ENCODE measurements around the gene TNNT1.
A peak's percentile ranks its signal among the peaks of the same experiment; 100 is the strongest.

TNNT1 gene

DNA sequence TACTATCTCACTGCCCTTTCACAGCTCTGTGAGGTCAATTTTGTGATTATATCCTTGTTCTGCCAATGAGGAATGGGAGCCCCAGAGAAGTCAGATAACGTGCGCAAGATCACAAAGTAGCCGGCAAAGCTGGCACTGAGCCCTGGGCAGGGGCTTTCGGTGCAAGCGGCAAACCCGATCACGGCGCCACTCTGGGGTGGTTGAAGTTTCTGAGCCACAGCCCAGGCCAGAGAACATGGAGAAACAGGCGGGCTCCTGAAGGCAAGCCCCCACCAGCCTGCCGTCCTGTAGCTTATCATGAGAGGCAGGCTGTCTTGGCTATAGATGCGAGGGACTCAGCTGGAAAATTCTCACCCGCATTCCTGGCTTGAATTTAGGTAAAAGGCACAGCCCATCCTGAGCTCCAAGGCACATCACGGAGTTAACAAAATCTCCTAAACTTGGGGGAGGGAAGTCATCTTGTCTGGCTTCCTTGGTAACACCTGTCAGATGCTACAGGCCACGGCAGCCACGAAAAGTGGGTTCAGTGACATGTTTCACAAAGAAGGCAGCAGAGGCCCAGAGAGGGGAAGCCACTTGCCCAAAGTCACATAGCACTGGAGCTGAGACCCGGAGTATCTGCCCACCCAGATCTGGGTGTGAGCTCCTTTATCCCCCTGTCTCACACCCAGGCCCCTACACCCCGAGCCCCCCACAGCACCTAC is 12.5 kb downstream of the TNNT1 start:
- Histone ChIP-seq H3K9ac (ENCODE audit: low read depth, low read length) (no peak overlapping the region), H3K27ac (ENCODE audit: low read depth, low read length) (no peak overlapping the region), H3K27me3 (ENCODE audit: insufficient read depth, low read length) (no peaks in the 10 kb centered on the region), H3K4me3 (ENCODE audit: low read length) (no peak overlapping the region), H3K36me3 (ENCODE audit: insufficient read depth, low read length) (peaks cover 30% of the 10 kb centered on the region), H3K9me3 (ENCODE audit: insufficient read depth, low read depth, low read length) (no peaks in the 10 kb centered on the region), H3K4me1 (ENCODE audit: insufficient read depth, low read length) (peaks cover 3% of the 10 kb centered on the region; the same call in 1 of the 2 replicates)
- 96% methylated on average over 17 of the region's 17 CpGs for WGBS

DNA sequence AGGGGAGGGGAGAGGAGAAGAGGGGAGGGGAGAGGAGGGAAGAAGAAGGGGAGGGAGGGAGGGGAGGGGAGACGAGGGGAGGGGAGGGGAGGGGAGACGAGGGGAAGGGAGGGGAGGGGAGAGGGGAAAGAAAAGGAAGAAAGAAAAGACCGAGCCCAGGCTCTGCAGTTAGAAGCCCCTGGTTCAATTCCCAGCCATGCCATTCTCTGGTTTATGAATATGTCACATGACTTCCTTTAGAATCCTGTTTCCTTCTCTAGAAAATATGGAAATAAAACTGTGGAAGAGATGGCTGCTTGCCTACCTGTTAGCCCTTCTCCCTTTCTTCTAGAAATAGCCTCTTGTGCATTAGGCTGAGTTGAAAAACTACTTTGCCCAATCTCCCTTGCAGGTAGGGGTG is 14.3 kb downstream of the TNNT1 start:
- H3K4me3 ChIP-seq (ENCODE audit: low read length), result no peak overlapping the region
- H3K27me3 ChIP-seq (ENCODE audit: insufficient read depth, low read length), result no peaks in the 10 kb centered on the region
- 57% methylated on average over 1 of the region's 3 CpGs for WGBS

DNA sequence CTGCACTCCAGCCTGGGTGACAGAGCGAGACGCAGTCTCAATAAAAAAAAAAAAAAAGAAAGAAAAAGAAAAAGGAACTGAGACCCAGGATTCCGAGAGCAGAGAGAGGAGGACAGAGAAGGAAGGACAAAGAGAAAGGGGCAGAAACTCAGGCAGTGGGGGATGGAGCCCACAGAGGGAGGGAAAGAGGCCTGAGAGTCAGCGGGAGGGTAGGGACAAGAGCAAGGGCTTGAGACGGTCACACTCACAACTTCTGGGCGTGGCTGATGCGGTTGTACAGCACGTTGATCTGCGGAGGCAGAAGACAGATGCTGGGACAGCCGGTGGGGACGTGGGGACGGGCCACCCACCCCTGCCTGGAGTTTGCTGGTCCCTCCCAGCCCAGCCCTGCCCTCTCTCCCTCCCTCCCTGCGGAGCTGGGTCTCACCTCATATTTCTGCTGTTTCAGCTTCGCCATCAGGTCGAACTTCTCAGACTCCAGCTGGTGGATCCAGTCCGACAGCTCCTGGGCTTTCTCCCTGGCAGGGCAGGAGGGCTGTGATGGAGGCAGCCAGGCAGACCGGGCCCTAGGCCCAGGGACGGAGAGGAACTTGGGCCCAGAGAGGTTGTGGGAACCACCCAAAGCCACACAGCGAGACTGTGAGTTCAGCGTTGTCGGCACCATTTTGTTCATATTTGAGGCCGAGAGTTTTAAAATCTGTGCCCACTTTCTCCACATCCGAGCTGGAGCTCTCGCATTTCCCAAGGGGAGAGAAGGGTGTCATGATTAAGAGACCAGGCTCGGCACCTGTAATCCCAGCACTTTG is 15.2 kb downstream of the TNNT1 start:
- Histone ChIP-seq H3K4me1 (ENCODE audit: insufficient read depth, low read length) (no peaks in the 10 kb centered on the region), H3K27me3 (ENCODE audit: insufficient read depth, low read length) (no peaks in the 10 kb centered on the region), H3K9me3 (ENCODE audit: insufficient read depth, low read depth, low read length) (no peaks in the 10 kb centered on the region), H3K27ac (ENCODE audit: low read depth, low read length) (peak overlapping the region; percentile 35; the same call in 1 of the 2 replicates), H3K4me3 (ENCODE audit: low read length) (no peak overlapping the region), H3K36me3 (ENCODE audit: insufficient read depth, low read length) (peaks cover 26% of the 10 kb centered on the region), H3K9ac (ENCODE audit: low read depth, low read length) (no peak overlapping the region)
- WGBS, result 87% methylated on average over 25 of the region's 25 CpGs

More for the DNA sequence above, 14.3 kb downstream of the TNNT1 start:
- H3K27ac ChIP-seq (ENCODE audit: low read depth, low read length), result no peak overlapping the region
- peaks cover 30% of the 10 kb centered on the region for H3K36me3 ChIP-seq (ENCODE audit: insufficient read depth, low read length)
- H3K9ac ChIP-seq (ENCODE audit: low read depth, low read length), result no peak overlapping the region
- H3K9me3 ChIP-seq (ENCODE audit: insufficient read depth, low read depth, low read length), result no peaks in the 10 kb centered on the region
- no peaks in the 10 kb centered on the region for H3K4me1 ChIP-seq (ENCODE audit: insufficient read depth, low read length)

DNA sequence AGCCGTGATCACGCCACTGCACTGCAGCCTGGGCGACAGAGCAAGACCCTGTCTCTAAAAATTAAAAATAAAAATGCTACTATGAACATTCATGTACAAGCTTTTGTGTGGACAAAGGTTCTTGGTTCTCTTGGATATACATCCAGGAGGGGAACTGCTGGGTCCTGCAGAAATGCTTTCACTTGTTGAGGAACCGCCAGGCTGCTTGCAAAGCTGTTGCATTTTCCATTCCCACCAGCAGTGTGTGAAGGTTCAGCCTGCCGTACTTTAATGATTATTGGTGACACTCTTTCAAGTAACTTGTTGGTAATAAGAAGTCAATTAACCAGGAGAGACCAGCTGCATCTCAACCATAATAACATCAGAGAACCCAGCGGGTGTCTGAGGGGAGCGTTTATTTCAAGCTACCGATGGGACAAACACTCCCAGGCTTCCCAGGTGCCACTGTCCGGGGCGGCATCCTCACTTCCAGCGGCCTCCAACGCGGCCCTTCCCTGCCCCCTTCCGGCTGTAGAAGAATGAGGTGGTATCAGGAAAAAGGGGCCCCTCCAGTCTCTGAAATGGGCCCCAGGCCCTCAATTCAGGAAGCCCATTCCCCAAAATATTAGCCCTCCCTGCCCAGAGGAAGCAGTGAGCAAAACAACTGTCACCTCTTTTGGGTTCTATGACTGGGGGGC is 16.4 kb downstream of the TNNT1 start:
- 85% methylated on average over 14 of the region's 14 CpGs for WGBS
- Histone ChIP-seq H3K9me3 (ENCODE audit: insufficient read depth, low read depth, low read length) (no peaks in the 10 kb centered on the region), H3K36me3 (ENCODE audit: insufficient read depth, low read length) (peaks cover 26% of the 10 kb centered on the region), H3K4me1 (ENCODE audit: insufficient read depth, low read length) (no peaks in the 10 kb centered on the region), H3K9ac (ENCODE audit: low read depth, low read length) (no peak overlapping the region), H3K27me3 (ENCODE audit: insufficient read depth, low read length) (no peaks in the 10 kb centered on the region), H3K27ac (ENCODE audit: low read depth, low read length) (no peak overlapping the region), H3K4me3 (ENCODE audit: low read length) (no peak overlapping the region)

DNA sequence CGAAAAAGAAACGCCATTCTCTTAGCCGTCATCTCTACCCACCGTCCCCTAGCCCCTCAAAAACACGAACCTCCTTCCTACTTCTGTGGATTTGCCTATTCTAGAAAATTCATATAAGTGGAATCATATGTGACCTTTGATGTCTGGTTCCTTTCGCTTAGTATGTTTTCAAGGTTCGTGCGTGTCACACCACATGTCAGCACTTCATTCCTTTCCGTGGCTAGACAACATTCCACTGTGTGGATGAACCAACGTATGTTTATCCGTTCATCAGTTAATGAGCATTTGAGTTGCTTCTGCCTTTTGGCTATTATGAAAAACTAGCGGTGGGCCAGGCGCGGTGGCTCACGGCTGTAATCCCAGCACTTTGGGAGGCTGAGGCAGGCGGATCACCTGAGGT is 17.6 kb downstream of the TNNT1 start:
- Histone ChIP-seq H3K36me3 (ENCODE audit: insufficient read depth, low read length) (peaks cover 23% of the 10 kb centered on the region), H3K4me1 (ENCODE audit: insufficient read depth, low read length) (no peaks in the 10 kb centered on the region), H3K9ac (ENCODE audit: low read depth, low read length) (no peak overlapping the region), H3K27ac (ENCODE audit: low read depth, low read length) (no peak overlapping the region), H3K4me3 (ENCODE audit: low read length) (no peak overlapping the region), H3K27me3 (ENCODE audit: insufficient read depth, low read length) (no peaks in the 10 kb centered on the region), H3K9me3 (ENCODE audit: insufficient read depth, low read depth, low read length) (no peaks in the 10 kb centered on the region)
- WGBS, result 95% methylated on average over 16 of the region's 16 CpGs

DNA sequence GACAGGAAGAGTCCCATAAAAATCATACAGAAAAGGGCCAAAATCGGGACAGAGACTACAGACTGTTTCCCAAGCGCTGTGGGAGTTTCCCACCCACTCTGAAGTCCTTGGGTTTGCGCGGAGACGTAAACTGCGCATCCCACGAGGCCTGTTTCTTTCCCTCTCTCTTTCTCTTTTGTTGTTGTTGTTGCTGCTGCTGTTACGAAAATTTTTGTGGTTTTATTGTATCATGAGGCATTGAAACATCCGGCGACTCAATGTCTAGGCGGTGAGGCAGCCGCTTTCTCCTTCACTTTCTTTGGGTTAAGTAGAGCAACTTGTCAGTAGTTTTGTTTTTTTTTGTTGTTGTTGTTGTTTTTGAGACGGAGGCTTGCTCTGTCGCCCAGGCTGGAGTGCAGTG is 30.0 kb downstream of the TNNT1 start:
- Histone ChIP-seq H3K4me3 (ENCODE audit: low read length) (peak overlapping the region; percentile 82), H3K27me3 (ENCODE audit: insufficient read depth, low read length) (no peaks in the 10 kb centered on the region), H3K9ac (ENCODE audit: low read depth, low read length) (peak overlapping the region; percentile 56), H3K9me3 (ENCODE audit: insufficient read depth, low read depth, low read length) (no peaks in the 10 kb centered on the region), H3K36me3 (ENCODE audit: insufficient read depth, low read length) (no peaks in the 10 kb centered on the region), H3K27ac (ENCODE audit: low read depth, low read length) (no peak overlapping the region), H3K4me1 (ENCODE audit: insufficient read depth, low read length) (peaks cover 6% of the 10 kb centered on the region; the same call in 1 of the 2 replicates)
- WGBS, result 93% methylated on average over 14 of the region's 14 CpGs

DNA sequence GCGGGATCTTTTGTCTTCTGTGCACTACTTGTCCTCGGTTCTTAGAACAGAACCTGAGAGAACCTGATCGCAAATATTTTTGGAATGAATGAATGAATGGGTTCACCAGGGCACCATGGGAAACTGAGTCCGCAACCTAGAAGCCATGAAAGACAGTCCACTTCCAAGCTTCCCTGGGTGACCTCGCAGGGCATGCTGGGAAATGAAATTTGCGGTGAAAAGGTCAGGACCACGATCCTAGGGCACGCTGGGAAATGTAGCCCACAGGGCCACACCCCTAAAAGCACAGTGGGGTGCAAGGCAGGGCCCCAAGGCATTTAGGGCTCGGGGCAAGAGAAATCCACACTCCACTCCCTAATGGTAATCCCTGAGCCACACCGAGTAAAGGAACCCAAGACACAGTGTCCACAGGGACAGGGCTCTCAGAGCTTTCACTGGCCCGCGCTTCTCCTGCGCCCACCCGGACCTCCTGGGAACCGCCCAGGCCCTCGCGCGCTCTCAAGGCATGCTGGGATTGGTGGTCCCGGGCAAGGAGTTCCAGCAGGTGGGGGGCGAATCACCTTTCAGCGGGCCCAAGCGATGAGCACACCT is 30.5 kb downstream of the TNNT1 start:
- Histone ChIP-seq H3K4me1 (ENCODE audit: insufficient read depth, low read length) (peaks cover 6% of the 10 kb centered on the region; the same call in 1 of the 2 replicates), H3K9ac (ENCODE audit: low read depth, low read length) (peak overlapping the region; percentile 69), H3K9me3 (ENCODE audit: insufficient read depth, low read depth, low read length) (no peaks in the 10 kb centered on the region), H3K4me3 (ENCODE audit: low read length) (peak overlapping the region; percentile 82), H3K27me3 (ENCODE audit: insufficient read depth, low read length) (no peaks in the 10 kb centered on the region), H3K27ac (ENCODE audit: low read depth, low read length) (peak overlapping the region; percentile 39; the same call in 1 of the 2 replicates), H3K36me3 (ENCODE audit: insufficient read depth, low read length) (no peaks in the 10 kb centered on the region)
- WGBS, result 66% methylated on average over 22 of the region's 22 CpGs

DNA sequence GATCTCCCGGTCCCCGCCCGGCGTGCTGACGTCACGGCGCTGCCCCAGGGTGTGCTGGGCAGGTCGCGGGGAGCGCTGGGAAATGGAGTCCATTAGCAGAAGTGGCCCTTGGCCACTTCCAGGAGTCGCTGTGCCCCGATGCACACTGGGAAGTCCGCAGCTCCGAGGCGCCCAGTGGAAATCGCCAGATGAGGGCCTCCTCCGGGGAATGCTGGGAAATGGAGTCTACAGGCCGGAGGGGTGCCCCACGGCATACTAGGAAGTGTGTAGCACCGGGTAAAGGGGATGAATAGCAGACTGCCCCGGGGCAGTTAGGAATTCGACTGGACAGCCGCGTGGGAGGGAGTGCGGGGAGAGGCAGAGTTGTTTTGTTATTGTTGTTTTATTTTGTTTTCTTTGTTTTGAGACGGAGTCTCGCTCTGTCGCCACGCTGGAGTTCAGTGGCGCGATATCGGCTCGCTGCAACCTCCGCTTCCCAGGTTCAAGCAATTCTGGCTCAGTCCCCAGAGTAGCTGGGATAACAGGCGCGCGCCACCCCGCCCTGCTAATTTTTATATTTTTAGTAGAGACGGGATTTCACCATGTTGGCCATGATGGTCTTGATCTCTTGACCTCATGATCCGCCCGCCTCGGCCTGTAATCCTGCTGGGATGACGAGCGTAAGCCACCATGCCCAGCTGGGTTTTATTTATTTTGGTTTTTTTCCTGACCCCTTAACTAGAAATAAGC is 31.2 kb downstream of the TNNT1 start:
- peak overlapping the region; percentile 82 for H3K4me3 ChIP-seq (ENCODE audit: low read length)
- H3K4me1 ChIP-seq (ENCODE audit: insufficient read depth, low read length), result peaks cover 13% of the 10 kb centered on the region; the same call in 1 of the 2 replicates
- 25% methylated on average over 44 of the region's 44 CpGs for WGBS
- peak overlapping the region; percentile 69 for H3K9ac ChIP-seq (ENCODE audit: low read depth, low read length)
- H3K27me3 ChIP-seq (ENCODE audit: insufficient read depth, low read length), result no peaks in the 10 kb centered on the region
- no peaks in the 10 kb centered on the region for H3K36me3 ChIP-seq (ENCODE audit: insufficient read depth, low read length)
- no peaks in the 10 kb centered on the region for H3K9me3 ChIP-seq (ENCODE audit: insufficient read depth, low read depth, low read length)
- H3K27ac ChIP-seq (ENCODE audit: low read depth, low read length), result peak overlapping the region; percentile 39; the same call in 1 of the 2 replicates

DNA sequence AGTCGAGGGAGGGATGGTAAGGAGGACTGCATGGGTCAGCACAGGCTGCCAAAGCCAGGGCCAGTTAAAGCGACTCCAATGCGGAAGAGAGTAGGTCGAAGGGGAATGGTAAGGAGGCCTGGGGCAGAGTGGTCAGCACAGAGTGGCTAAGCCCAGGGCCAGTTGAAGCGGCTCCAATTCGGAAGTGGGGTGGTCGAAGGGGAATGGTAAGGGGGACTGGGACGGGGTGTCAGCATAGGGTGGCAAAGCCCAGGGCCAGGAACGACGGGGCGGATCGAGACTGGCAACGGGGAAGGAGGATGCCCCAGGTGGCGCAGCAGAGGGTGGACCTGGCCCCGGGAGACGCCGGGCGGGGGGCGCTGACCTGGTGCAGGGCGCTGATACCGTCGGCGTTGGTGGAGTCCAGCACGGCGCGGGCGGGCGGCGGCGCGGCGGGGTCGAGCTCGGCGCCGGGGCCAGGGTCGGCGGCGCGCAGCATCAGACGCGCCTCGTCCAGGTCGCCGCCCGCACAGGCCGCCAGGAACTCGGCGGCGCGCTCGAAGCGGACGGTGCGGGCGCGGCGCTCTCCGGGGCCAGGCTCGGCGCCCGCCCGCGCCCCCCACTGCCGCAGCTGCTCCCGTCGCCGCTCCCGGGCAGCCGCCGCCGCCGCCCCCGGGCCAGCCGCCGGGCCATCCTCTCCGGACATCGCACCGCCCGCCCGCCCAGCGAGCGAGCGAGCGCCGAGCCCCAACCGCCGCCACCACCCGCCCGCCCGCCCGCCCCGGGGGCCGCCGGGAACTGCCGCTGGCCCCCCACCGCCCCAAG is 31.9 kb downstream of the TNNT1 start, which contains the start of gene PPP1R12C:
PPP1R12C (minus strand) TSS at position 779 of the 804 bp plus-strand sequence; CDS start at position 685, 94 bp downstream.
- H3K4me1 ChIP-seq (ENCODE audit: insufficient read depth, low read length), result peaks cover 14% of the 10 kb centered on the region; the same call in 1 of the 2 replicates
- peak within 1 kb of the TSS; percentile 71 for H3K9ac ChIP-seq (ENCODE audit: low read depth, low read length)
- no peaks in the 10 kb centered on the region for H3K36me3 ChIP-seq (ENCODE audit: insufficient read depth, low read length)
- H3K27me3 ChIP-seq (ENCODE audit: insufficient read depth, low read length), result no peaks in the 10 kb centered on the region
- under 1% methylated on average over 97 of the region's 97 CpGs for WGBS
- peak within 1 kb of the TSS; percentile 82 for H3K4me3 ChIP-seq (ENCODE audit: low read length)
- no peaks in the 10 kb centered on the region for H3K9me3 ChIP-seq (ENCODE audit: insufficient read depth, low read depth, low read length)
- H3K27ac ChIP-seq (ENCODE audit: low read depth, low read length), result peak within 1 kb of the TSS; percentile 39; the same call in 1 of the 2 replicates
